Effector memory CD4-positive, alpha-beta T cell (primary cell): ENCODE measurements around the gene RNF130.

Experiments used
- DNase-seq, 3 donors: peaks; one replicate each; pipeline ENCODE4 v3.0.0-alpha.2; 2020
- H3K27ac ChIP-seq: 2 replicates; pipeline ENCODE4 v1.7.0; 2013; ENCODE audit warnings: mild to moderate bottlenecking, low read length, moderate library complexity; ENCODE audit not compliant: insufficient read depth, poor library complexity, severe bottlenecking
- H3K27me3 ChIP-seq: replicated peaks from 2 replicates; pipeline ENCODE4 v1.7.0; 2013; ENCODE audit warnings: mild to moderate bottlenecking, low read length; ENCODE audit not compliant: insufficient read depth, control insufficient read depth, poor library complexity, severe bottlenecking
- H3K36me3 ChIP-seq: 2 replicates; pipeline ENCODE4 v1.7.0; 2013; ENCODE audit warnings: mild to moderate bottlenecking, low read length, moderate library complexity; ENCODE audit not compliant: control insufficient read depth, insufficient read depth
- H3K4me1 ChIP-seq: 2 replicates; pipeline ENCODE4 v1.7.0; 2013; ENCODE audit warnings: low read length, mild to moderate bottlenecking; ENCODE audit not compliant: control insufficient read depth, insufficient read depth, poor library complexity, severe bottlenecking
- H3K4me3 ChIP-seq: 2 replicates; pipeline ENCODE4 v1.7.0; 2013; ENCODE audit warnings: low read length, low read depth, mild to moderate bottlenecking; ENCODE audit not compliant: insufficient read depth, poor library complexity, severe bottlenecking
- H3K9me3 ChIP-seq: 2 replicates; pipeline ENCODE4 v1.7.0; 2013; ENCODE audit warnings: mild to moderate bottlenecking, low read length, moderate library complexity; ENCODE audit not compliant: control insufficient read depth

The RNF130 gene

DNA sequence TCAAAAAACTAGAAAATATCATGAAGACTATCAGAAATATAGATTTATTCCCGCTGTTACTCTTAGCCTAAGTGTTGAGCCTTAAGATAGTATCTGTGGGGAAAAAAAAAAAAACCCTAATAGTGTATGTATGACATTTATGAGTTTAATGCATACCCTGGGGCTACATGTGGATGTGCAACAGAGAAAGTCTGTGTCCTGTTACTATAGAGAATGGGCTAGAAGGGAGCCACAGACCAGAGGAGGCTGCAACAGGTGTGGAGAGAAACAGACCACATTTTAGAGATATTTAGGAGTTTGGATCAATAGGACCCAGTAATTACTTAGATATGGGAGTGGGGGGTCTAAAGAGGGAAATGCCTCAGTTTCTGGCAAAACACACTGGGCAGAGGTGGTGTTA, 15.4 kb downstream of the RNF130 start:
- H3K27me3 ChIP-seq = no peaks in the 10 kb centered on the region
- H3K36me3 ChIP-seq = no peaks in the 10 kb centered on the region
- H3K9me3 ChIP-seq = no peaks in the 10 kb centered on the region
- H3K27ac ChIP-seq = no peak overlapping the region
- DNase-seq = no peak
- no peaks in the 10 kb centered on the region for H3K4me1 ChIP-seq
- no peak overlapping the region for H3K4me3 ChIP-seq

DNA sequence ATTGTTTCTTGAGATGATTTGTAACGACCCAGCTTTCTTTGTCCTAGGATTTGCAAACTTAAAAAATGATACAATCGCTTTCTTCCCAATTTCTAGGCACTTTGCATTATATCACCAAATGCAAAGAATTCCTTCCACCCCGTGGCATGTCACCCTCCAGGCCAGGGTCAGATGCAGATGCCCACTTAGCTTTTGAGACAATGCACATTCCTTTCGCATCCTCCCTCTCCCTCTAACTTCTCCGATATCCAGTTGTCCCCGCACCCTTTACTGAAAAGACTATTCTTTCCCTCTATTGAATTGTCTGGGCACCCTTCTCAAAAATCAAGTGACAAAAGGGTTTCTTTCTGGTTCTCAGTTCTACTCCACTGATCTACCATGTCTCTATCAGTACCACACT, 17.3 kb downstream of the RNF130 start:
- no peak for DNase-seq

DNA sequence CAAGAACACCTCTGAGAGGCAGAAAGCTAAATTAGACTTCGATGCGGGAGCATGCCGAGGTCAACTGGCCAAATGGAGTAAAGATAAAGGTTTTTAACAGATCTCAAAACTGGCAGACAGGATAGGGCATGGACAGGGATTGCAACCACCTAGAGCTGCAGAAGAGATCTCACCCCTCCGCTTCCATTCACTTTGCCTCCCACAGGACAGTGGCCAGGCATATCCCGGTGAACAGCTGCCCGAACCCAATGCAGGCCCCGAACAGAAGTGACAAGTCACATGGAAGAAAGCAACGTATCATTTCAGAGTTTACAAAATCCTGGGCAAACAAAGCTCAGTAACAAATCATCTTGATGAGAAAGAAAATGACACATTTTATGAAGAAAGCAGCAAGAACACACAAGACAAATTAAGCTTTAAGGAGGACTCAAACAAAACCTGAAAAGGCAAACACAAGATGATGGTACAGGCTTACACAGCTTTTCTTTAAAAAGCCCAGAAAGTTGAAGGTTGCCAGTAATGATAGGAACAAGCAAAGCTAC, 18.4 kb downstream of the RNF130 start:
- H3K9me3 ChIP-seq = no peaks in the 10 kb centered on the region
- H3K4me3 ChIP-seq = no peak overlapping the region
- H3K27ac ChIP-seq = no peak overlapping the region
- no peaks in the 10 kb centered on the region for H3K4me1 ChIP-seq
- no peaks in the 10 kb centered on the region for H3K27me3 ChIP-seq
- no peaks in the 10 kb centered on the region for H3K36me3 ChIP-seq
- no peak for DNase-seq

More for the DNA sequence above, 17.3 kb downstream of the RNF130 start:
- Histone ChIP-seq H3K27me3 (no peaks in the 10 kb centered on the region), H3K27ac (no peak overlapping the region), H3K36me3 (no peaks in the 10 kb centered on the region), H3K4me1 (no peaks in the 10 kb centered on the region), H3K9me3 (no peaks in the 10 kb centered on the region), H3K4me3 (no peak overlapping the region)

DNA sequence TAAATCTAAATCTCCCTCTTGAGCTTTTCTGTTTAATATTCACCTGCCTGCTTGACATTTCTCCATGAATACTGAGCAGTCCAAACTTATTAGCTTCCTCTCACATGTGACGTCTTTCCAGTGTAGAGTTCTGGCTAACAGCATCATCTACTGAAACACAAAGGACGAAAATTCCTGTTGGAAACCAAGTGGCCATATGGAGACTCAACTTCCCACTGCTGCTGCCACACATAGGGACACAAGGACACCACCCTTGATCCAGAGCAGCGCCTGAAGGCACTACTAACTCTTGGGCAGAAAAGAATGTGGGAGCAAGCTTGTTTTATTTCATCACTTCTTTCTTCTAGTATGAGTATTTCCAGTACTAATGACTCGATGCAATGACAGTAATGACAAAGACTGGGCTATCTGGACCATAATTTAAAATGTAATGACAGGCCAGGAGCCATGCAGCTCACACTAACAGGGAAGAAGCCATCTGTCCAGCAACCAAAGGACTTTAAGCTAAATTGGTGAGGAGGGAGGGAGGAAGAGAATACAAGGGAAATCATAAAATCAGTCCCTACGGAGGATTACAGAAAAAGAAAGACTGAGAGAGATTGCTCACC, 19.2 kb downstream of the RNF130 start:
- H3K4me1 ChIP-seq = no peaks in the 10 kb centered on the region
- H3K36me3 ChIP-seq = no peaks in the 10 kb centered on the region
- H3K27me3 ChIP-seq = no peaks in the 10 kb centered on the region
- H3K4me3 ChIP-seq = no peak overlapping the region
- H3K9me3 ChIP-seq = no peaks in the 10 kb centered on the region
- DNase-seq = no peak
- H3K27ac ChIP-seq = no peak overlapping the region

DNA sequence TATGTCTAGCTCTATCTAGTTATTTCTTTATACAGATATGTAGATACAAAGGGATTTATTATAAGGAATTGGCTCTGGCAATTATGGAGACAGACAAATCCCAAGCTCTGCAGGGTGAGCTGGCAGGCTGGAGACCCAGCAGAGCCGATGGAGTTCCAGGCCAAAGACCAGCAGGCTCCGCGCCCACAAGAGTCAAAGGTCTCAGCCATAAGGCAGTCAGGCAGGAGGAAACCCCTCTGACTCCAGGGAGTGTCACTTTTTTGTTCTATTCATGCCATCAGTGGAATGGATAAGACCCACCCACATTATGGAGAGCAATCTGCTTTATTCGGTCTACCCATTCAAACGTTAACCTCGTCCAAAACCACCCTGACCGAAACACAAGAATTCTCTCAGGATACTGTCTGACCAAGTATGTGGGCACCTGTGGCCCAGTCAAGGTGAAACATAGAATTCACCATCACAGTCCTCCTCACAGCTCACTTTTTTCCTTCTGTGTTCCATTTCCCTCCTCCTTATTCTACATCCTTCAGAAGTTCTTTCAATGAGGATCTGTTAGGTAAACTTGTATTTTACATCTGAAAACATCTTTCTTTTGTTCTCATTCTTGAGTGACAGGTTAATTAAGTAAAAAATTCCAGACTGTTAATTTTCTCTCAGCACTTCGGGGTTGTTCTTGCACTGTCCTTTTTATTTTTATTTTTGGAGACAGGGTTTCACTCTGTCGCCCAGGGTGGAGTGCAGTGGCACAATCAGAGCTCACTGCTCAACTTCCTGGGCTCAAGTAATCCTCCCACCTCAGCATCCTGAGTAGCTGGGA, 21.2 kb downstream of the RNF130 start:
- Histone ChIP-seq H3K27ac (no peak overlapping the region), H3K9me3 (no peaks in the 10 kb centered on the region), H3K27me3 (no peaks in the 10 kb centered on the region), H3K4me3 (no peak overlapping the region), H3K4me1 (no peaks in the 10 kb centered on the region), H3K36me3 (no peaks in the 10 kb centered on the region)
- no peak for DNase-seq

DNA sequence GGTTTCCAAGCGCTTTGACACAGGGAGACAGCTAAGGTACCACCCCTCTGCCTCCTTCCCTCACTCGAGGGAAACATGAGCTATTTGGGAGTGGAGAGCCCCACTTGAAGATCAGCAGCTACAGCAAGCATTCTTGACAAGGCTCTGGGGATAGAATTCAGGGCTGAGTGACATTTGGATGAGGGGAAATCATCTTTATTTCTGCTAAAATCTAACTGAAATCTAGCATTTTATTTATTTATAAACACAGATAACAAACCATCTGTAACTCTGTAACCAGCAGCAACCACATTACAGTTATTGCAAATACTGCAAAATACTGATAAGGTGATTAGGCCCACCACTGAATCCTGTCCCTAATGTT, 22.4 kb downstream of the RNF130 start:
- no peaks in the 10 kb centered on the region for H3K27me3 ChIP-seq
- H3K36me3 ChIP-seq = no peaks in the 10 kb centered on the region
- H3K9me3 ChIP-seq = no peaks in the 10 kb centered on the region
- no peak for DNase-seq
- no peak overlapping the region for H3K27ac ChIP-seq
- no peaks in the 10 kb centered on the region for H3K4me1 ChIP-seq
- H3K4me3 ChIP-seq = no peak overlapping the region

DNA sequence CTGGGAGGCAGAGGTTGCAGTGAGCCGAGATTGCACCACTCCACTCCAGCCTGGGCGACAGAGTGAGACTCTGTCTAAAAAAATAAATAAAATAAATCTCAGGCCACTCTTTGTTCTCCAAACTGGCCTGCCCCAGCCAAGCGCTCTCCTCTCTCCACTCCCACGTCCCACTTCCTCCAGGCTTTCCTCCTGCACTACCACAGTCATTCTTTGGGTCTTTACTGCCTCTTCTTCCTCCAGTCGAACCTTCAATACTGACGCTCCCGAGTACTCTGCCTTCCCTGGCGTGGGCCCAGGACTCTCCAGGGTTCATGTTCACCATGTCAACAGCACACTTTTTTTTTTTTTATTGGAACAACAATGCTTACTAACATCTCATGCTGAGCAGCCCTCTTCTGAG, 23.9 kb downstream of the RNF130 start:
- no peaks in the 10 kb centered on the region for H3K27me3 ChIP-seq
- no peaks in the 10 kb centered on the region for H3K36me3 ChIP-seq
- DNase-seq = no peak
- H3K27ac ChIP-seq = no peak overlapping the region
- H3K4me1 ChIP-seq = no peaks in the 10 kb centered on the region
- H3K4me3 ChIP-seq = no peak overlapping the region
- H3K9me3 ChIP-seq = no peaks in the 10 kb centered on the region

DNA sequence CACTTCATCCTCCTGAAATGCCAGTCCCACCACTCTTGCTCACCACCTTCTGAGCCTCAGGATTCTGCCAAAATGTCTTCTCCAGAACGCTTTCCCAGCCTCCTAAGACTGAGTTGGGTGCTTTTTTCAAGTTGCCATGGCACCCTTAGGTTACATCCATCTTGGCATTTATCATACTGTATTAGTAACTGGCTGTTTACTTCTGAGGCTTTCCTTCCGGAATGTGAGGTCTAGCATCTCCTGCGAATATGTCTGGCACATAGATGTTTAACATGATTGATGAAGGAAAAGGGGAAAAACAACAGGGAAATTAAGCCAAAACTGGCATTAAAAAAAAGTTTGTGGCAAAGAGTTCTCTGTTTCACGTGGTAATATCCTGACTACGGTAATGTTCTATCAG, 24.9 kb downstream of the RNF130 start:
- no peaks in the 10 kb centered on the region for H3K4me1 ChIP-seq
- H3K27me3 ChIP-seq = no peaks in the 10 kb centered on the region
- DNase-seq = no peak
- H3K4me3 ChIP-seq = no peak overlapping the region
- H3K36me3 ChIP-seq = no peaks in the 10 kb centered on the region
- no peak overlapping the region for H3K27ac ChIP-seq
- H3K9me3 ChIP-seq = no peaks in the 10 kb centered on the region

DNA sequence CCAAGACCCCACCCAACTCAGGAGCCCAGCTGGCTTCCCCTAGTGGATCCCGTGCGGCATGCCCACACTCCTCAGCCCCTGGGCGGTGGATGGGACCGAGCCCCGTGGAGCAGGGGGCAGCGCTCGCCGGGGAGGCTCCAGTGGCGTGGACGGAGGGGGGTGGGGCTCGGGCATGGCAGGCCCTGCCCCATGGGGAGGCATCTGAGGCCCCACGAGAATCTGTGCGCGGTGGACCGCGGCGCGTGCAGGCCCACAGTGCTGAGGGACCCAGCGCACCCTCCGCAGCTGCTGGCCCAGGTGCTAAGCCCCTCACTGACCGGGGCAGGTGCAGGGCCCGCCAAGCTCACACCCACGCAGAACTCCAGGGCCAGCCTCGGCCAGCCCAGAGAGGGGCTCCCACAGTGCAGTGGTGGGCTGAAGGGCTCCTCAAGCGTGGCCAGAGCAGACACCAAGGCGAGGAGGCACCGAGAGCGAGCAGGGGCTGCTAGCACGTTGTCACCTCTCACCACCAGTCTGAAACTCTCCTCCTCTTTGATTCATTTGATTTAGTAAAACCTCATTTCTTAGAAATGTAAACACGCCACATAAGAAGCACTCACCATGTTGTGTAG, 25.6 kb downstream of the RNF130 start:
- H3K4me3 ChIP-seq = no peak overlapping the region
- no peaks in the 10 kb centered on the region for H3K36me3 ChIP-seq
- H3K4me1 ChIP-seq = no peaks in the 10 kb centered on the region
- H3K9me3 ChIP-seq = no peaks in the 10 kb centered on the region
- H3K27me3 ChIP-seq = no peaks in the 10 kb centered on the region
- H3K27ac ChIP-seq = no peak overlapping the region
- no peak for DNase-seq

DNA sequence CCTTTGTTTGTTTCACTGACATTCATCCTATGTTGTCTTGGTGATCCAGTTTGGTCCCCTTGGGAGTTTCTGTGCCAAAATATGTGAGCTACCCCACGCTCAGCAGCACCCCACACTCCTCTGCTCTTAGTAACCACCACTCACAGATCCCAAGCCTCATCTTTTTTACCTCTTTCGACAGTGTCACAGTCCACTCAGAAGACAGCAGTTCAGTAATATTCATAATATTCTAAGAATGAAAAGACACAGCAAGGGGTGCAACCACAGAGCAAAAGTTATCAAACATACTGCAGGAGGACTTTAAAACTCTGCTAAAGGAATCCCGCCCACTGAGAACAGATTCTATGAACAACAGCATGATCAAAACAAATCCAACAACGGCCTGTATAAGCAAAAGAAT, 28.2 kb downstream of the RNF130 start:
- Histone ChIP-seq H3K27ac (no peak overlapping the region), H3K4me1 (no peaks in the 10 kb centered on the region), H3K27me3 (no peaks in the 10 kb centered on the region), H3K9me3 (no peaks in the 10 kb centered on the region), H3K4me3 (no peak overlapping the region), H3K36me3 (no peaks in the 10 kb centered on the region)
- no peak for DNase-seq
